Immature natural killer cell (primary cell): Measurements from ENCODE around the gene CHRDL1. TPM values are rescaled to one million over a fixed set of nuclear protein-coding genes. Genes with fewer than 3 reads are reported as not detected.
"Not testable (repeated sequence)": the region's sequence is repeated elsewhere in the genome, so short reads cannot be mapped to it uniquely, and the experiment has no call there.

ENCODE experiments used
- DNase-seq, 3 donors: peaks; one replicate each; pipeline ENCODE4 v3.0.0; 2022; ENCODE audit warnings: mixed read lengths in 1 of 3
- H3K27ac Mint-ChIP-seq, 6 donors: one replicate each; pipeline ENCODE4 v1.8.0; 2020; ENCODE audit warnings: mixed read lengths in 6 of 6, mild to moderate bottlenecking in 5 of 6, inconsistent platforms in 4 of 6, moderate library complexity in 3 of 6
- H3K27me3 Mint-ChIP-seq, 3 donors: one replicate each; pipeline ENCODE4 v1.8.0; 2020 to 2021; ENCODE audit warnings: low read depth in 3 of 3, mild to moderate bottlenecking in 3 of 3, mixed read lengths in 3 of 3, moderate library complexity in 3 of 3, inconsistent platforms in 1 of 3
- H3K36me3 Mint-ChIP-seq, 3 donors: one replicate each; pipeline ENCODE4 v1.8.0; 2020; ENCODE audit warnings: mixed read lengths in 3 of 3, inconsistent platforms in 2 of 3, mild to moderate bottlenecking in 2 of 3
- H3K4me1 Mint-ChIP-seq, 2 donors: one replicate each; pipeline ENCODE4 v1.8.0; 2020; ENCODE audit warnings: inconsistent platforms in 2 of 2, mild to moderate bottlenecking in 2 of 2, mixed read lengths in 2 of 2, moderate library complexity in 1 of 2
- H3K4me3 Mint-ChIP-seq, 5 donors: one replicate each; pipeline ENCODE4 v1.8.0; 2020; ENCODE audit warnings: mild to moderate bottlenecking in 5 of 5, mixed read lengths in 5 of 5, inconsistent platforms in 3 of 5, moderate library complexity in 3 of 5
- H3K9me3 Mint-ChIP-seq, 6 donors: one replicate each; pipeline ENCODE4 v1.8.0; 2020; ENCODE audit warnings: mild to moderate bottlenecking in 6 of 6, mixed read lengths in 6 of 6, inconsistent platforms in 4 of 6, moderate library complexity in 3 of 6
- polyA plus RNA-seq, 3 donors: library from polyadenylated mRNA; unstranded; fragments of 300-500 nt; fragmentation: Illumina TruSeq; gene quantifications; one replicate each; pipeline ENCODE4 v1.2.3, GENCODE V29; 2021

The CHRDL1 gene, protein sequence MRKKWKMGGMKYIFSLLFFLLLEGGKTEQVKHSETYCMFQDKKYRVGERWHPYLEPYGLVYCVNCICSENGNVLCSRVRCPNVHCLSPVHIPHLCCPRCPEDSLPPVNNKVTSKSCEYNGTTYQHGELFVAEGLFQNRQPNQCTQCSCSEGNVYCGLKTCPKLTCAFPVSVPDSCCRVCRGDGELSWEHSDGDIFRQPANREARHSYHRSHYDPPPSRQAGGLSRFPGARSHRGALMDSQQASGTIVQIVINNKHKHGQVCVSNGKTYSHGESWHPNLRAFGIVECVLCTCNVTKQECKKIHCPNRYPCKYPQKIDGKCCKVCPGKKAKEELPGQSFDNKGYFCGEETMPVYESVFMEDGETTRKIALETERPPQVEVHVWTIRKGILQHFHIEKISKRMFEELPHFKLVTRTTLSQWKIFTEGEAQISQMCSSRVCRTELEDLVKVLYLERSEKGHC
- not detected for polyA plus RNA-seq

DNA sequence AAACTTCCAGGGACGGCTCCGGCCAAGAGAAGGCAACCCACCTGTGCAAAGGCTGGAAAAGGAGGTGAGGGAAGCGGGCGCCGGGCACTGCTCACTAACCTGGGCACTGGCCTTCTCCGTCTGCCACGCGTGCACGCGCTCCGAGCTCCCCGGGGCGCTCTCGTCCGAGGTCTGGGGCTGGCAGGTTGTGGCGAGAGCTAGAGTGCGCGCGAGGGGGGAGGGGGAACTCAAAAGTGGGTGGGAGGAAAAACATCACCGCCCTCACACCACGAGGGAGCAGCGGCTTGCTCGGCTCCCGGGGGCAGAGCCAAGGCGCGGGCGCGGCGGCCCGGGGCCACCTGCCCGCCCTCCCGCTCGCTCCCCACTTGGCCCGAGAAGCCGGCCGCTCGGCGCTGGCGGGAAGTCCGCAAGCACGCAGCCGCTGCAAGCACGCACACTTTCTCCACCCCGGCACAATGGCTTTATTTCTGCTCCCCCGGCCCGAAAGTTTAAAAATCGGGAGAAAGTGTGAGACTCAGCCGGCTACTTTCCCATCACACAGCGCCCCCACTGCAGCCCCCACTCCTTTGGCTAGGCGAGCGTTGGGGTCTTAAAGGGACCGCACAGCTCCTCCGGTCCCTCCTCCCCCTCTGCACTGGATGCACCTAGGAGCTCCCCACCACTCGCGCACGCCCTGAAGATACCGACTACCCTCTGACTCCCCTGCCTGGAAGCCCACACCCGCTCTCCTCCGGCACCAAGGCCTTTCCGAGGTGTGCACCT lies at the start of gene CHRDL1:
Gene CHRDL1, minus strand, starts transcription at position 173 of the 762 bp plus-strand sequence. CDS start 3,636 bp downstream, outside the sequence.
- H3K9me3 Mint-ChIP-seq: no peaks in the 10 kb centered on the region
- DNase-seq: no peak
- no peaks in the 10 kb centered on the region for H3K4me1 Mint-ChIP-seq
- H3K27me3 Mint-ChIP-seq: peaks cover 5 to 24% (median 9%) of the 10 kb centered on the region in 3 donors
- peak within 1 kb of the TSS; percentile 25 to 59 (median 45) for H3K4me3 Mint-ChIP-seq
- no peaks in the 10 kb centered on the region for H3K36me3 Mint-ChIP-seq
- no peak within 1 kb of the TSS for H3K27ac Mint-ChIP-seq

DNA sequence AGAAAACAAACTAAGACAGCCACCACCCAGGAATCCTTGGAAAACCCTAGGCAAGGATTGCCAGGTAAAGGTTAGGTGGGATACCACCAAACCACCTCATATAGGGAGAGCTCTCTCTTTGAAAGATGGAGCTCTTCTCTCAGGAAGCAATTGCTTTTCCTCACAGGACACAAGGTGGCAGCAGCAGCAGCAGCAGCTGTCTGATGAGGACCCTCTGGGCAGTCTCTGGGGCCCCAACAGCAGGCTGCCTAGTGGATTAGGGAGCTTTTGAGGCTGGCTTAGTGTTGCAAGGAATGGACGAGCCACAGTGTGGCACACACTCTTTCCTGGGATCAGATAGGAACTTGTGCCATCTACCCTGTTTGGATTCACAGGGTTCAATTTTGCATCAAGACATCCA lies 41.4 kb upstream of the CHRDL1 start:
- DNase-seq: no peak
- Mint-ChIP-seq H3K4me1 (no peaks in the 10 kb centered on the region), H3K36me3 (no peaks in the 10 kb centered on the region), H3K27ac (no peak overlapping the region), H3K9me3 (no peaks in the 10 kb centered on the region), H3K27me3 (peaks cover 0 to 3% (median 1%) of the 10 kb centered on the region in 3 donors), H3K4me3 (no peak overlapping the region)

DNA sequence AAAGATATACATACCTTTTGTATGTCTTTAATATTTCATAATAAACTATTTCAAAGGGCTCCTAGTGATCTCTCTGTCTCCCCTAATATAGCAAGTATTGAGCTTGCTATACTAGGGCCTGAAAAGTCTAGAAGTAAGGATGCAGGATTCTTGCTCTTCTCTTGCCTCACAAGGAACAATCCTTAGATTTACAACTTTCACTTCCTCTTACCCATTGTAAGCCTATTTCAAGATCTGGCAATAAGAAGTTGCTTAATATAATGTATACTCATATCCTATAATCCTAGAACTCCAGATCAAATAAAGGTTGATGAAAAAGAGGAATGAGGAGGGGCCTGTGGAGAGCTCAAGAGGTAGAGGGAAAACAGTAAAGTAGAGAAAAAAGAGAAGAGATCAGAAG lies 40.8 kb upstream of the CHRDL1 start:
- no peaks in the 10 kb centered on the region for H3K4me1 Mint-ChIP-seq
- no peak for DNase-seq
- no peak overlapping the region for H3K27ac Mint-ChIP-seq
- peaks cover 0 to 3% (median 1%) of the 10 kb centered on the region in 3 donors for H3K27me3 Mint-ChIP-seq
- H3K36me3 Mint-ChIP-seq: no peaks in the 10 kb centered on the region
- H3K4me3 Mint-ChIP-seq: no peak overlapping the region
- no peaks in the 10 kb centered on the region for H3K9me3 Mint-ChIP-seq

DNA sequence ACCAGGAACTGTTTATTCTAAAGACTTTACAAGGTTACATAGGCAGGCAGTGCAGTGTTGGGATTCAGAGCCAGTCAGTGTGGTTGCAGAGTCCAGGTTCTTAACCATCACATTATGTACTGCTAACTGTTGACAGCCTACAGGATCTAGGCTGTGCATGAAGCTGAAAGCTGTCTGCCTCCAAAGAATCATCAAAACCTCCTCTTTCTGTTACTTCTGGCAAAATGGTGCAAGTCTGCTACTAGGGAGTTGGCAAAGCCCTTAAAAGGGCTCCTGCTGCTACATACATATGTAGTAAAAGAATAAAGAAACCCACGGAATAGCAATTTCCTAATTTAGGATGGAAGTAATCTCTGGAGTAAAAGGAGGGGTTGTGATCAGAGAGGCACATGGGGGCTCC lies 40.4 kb upstream of the CHRDL1 start:
- H3K9me3 Mint-ChIP-seq: no peaks in the 10 kb centered on the region
- H3K36me3 Mint-ChIP-seq: no peaks in the 10 kb centered on the region
- no peak overlapping the region for H3K4me3 Mint-ChIP-seq
- no peak overlapping the region for H3K27ac Mint-ChIP-seq
- H3K4me1 Mint-ChIP-seq: no peaks in the 10 kb centered on the region
- H3K27me3 Mint-ChIP-seq: peaks cover 0 to 3% (median 1%) of the 10 kb centered on the region in 3 donors
- DNase-seq: no peak

DNA sequence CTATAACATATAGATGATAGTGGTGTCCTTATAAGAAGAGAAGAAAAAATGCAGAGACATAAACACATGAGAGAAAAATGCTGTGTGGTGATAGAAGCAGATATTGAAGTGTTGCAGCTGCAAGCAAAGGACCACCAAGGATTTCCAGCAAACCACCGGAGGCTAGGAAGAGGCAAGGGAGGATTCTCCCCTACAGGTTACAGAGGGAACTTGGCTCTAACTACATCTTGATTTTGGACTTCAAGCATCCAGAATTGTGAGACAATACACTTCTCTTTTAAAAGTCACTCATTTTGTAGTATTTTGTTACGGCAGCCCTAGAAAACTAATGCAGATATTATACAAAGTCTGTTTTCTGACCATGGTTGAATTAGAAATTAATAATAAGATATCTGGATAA lies 30.4 kb upstream of the CHRDL1 start:
- no peaks in the 10 kb centered on the region for H3K36me3 Mint-ChIP-seq

DNA sequence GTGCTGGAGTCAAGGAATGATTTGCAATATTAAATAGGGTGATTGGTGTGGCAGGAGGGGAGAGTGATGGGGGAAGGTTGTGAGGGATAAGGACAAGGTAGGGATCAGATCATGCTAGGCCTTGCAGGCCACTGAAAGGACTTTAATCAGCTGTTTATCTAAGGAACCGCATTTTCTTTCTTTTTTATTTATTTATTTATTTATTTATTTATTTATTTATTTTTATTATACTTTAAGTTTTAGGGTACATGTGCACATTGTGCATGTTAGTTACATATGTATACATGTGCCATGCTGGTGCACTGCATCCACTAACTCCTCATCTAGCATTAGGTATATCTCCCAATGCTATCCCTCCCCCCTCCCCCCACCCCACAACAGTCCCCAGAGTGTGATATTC lies 20.9 kb upstream of the CHRDL1 start:
- not testable (repeated sequence) for H3K36me3 Mint-ChIP-seq, H3K27me3 Mint-ChIP-seq, H3K4me3 Mint-ChIP-seq, H3K9me3 Mint-ChIP-seq, H3K4me1 Mint-ChIP-seq, DNase-seq, H3K27ac Mint-ChIP-seq

More for the DNA sequence above, 30.4 kb upstream of the CHRDL1 start:
- Mint-ChIP-seq H3K27ac (no peak overlapping the region), H3K27me3 (peaks cover 0 to 9% (median 0%) of the 10 kb centered on the region in 3 donors), H3K9me3 (peaks cover 0 to 1% (median 0%) of the 10 kb centered on the region in 6 donors), H3K4me3 (no peak overlapping the region), H3K4me1 (no peaks in the 10 kb centered on the region)
- no peak for DNase-seq

DNA sequence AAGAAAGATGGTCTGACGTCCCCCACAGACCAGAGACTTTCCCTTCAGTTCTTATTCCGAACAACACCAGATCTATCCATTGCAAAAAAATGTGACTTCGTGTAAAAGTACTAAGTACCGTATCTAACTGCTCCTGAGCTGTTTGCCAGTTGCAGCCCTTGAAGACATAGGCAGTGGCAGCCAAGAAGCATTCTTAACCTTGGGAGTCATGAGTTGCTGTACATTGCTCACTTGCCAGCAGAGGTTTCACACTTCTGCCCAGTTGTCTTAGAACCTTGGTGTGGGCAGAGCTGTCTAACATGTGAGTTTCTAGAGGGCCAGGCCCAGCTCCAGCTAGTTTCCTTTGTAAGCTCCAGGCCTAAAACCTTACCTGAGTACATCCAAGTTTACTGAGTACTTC lies 10.5 kb upstream of the CHRDL1 start:
- no peak overlapping the region for H3K27ac Mint-ChIP-seq
- H3K36me3 Mint-ChIP-seq: no peaks in the 10 kb centered on the region
- H3K27me3 Mint-ChIP-seq: peaks cover 0 to 11% (median 1%) of the 10 kb centered on the region in 3 donors
- H3K4me3 Mint-ChIP-seq: no peak overlapping the region
- H3K4me1 Mint-ChIP-seq: no peaks in the 10 kb centered on the region
- no peak for DNase-seq
- H3K9me3 Mint-ChIP-seq: no peaks in the 10 kb centered on the region

DNA sequence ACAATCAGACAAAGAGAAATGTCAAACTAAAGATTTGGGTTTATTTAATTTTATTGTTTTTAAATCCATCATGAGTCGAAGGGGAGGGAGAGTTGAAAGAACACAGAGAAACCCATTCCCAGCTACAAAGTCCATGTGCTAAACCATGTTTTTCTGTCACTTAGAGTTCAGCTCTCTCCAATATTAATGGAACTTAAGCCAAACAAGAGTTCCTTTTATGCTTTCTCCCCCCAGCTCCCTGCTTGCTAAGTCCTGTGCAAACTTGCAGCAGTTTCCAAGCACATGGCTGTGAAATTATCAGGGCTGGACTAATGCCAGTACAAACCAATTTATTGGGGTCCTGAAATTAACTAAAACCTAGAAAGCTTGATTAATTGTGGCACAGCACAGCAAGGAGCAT lies 9.7 kb upstream of the CHRDL1 start:
- Mint-ChIP-seq H3K9me3 (no peaks in the 10 kb centered on the region), H3K27me3 (peaks cover 1 to 11% (median 1%) of the 10 kb centered on the region in 3 donors), H3K4me3 (no peak overlapping the region), H3K4me1 (no peaks in the 10 kb centered on the region), H3K36me3 (no peaks in the 10 kb centered on the region), H3K27ac (no peak overlapping the region)
- DNase-seq: no peak

DNA sequence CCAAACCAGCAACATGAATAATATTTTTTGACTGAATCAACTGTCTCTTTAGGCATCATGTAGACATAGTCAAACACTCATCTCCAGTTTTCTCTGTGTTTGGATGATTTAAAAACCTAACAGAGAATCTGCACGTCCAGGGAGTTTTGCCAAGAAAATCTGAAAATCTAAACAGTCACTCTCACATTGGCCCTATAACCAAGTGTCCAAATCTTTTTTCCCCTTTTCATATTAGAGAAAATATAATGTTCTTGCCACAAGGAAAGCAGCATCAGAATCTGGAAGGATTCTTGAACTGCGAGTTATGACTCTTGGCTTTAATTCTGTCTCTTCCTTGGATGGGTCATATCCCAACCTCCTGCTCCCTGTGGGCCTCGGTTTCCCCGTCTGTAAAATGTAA lies 8.8 kb upstream of the CHRDL1 start:
- Mint-ChIP-seq H3K4me3 (no peak overlapping the region), H3K4me1 (no peaks in the 10 kb centered on the region), H3K9me3 (no peaks in the 10 kb centered on the region), H3K36me3 (no peaks in the 10 kb centered on the region), H3K27ac (no peak overlapping the region), H3K27me3 (peaks cover 1 to 11% (median 2%) of the 10 kb centered on the region in 3 donors)
- no peak for DNase-seq

DNA sequence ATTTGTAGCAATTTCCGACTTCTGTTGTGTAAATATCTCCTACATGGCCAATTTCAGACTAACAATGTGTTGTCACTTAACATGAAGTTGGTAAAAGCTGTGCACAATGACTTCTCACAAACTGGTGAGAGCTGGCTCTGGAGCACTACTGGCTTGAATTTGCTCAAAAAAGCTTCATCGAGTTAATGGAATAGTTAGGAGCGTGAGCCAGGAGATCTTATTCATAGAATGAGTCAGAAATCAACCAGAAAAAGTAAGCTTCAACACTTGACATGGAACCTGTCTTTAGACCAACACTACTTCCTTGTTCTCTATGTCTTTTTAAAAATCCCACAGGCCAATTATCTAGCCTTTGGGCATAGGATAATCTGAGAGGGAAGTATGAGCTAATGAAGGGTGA lies 7.9 kb upstream of the CHRDL1 start:
- H3K4me3 Mint-ChIP-seq: no peak overlapping the region
- H3K27ac Mint-ChIP-seq: no peak overlapping the region
- peaks cover 1 to 11% (median 2%) of the 10 kb centered on the region in 3 donors for H3K27me3 Mint-ChIP-seq
- H3K36me3 Mint-ChIP-seq: no peaks in the 10 kb centered on the region
- no peaks in the 10 kb centered on the region for H3K4me1 Mint-ChIP-seq
- no peak for DNase-seq
- H3K9me3 Mint-ChIP-seq: no peaks in the 10 kb centered on the region

DNA sequence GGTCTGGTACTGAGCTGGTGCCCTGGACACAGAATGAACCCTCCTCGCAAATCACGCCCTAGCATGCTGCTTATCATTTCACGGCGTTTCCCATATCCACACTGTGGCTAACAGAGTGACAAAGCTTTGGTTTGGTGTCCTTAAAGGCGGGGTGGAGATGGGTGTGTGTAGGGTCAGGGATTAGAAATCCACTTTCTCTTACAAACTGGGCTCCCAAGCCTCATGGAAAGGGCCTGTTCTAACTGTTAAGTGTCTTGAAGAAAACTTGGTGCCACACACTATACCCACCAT lies 735 bp upstream of the CHRDL1 start:
- H3K4me3 Mint-ChIP-seq: peak overlapping the region; percentile 25 to 59 (median 45)

DNA sequence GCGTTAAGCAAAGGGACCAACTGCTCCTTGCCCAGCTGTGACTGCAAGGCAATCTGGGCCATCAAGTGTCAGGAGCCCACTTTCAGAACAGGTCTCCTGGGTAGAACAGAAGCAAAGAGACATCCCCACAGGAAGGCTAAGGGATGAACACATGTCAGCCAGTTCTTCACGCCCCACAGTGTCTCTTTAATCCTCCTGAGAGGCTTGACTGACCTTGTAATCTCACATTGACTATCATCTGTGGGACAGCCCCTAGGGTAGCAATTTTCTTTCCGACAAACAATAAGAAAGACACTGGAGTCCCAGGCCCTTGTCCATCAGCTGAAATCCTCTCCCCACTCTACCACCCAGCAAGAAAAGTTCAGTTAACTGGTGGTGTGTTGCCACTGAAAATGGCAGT lies 1.0 kb downstream of the CHRDL1 start:
- Mint-ChIP-seq H3K27me3 (peaks cover 5 to 27% (median 7%) of the 10 kb centered on the region in 3 donors), H3K36me3 (no peaks in the 10 kb centered on the region), H3K4me1 (no peaks in the 10 kb centered on the region), H3K9me3 (no peaks in the 10 kb centered on the region), H3K4me3 (no peak overlapping the region), H3K27ac (no peak overlapping the region)
- DNase-seq: no peak

More for the DNA sequence above, 735 bp upstream of the CHRDL1 start:
- Mint-ChIP-seq H3K36me3 (no peaks in the 10 kb centered on the region), H3K9me3 (no peaks in the 10 kb centered on the region), H3K27me3 (peaks cover 5 to 21% (median 9%) of the 10 kb centered on the region in 3 donors), H3K27ac (no peak overlapping the region), H3K4me1 (no peaks in the 10 kb centered on the region)
- no peak for DNase-seq

DNA sequence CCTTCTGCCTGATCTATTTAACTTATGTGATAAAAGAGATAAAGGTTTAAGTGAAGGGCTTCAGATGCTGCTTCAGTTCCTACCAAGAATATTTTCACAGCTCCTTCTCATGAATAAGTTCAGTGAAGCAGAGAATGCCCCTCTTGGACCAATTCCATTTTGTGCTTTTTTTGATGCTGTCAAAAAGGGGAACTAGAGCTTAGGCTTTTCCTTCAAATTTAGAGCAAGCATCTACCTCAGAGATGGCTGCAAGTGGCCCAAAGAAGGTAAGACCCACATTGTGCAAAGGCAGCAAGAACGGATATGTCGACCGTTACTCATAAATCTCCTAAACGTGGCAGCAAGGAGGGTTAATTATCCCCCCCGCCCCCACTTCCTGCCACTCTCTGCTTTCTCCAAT lies 4.5 kb downstream of the CHRDL1 start:
- Mint-ChIP-seq H3K4me3 (no peak overlapping the region), H3K36me3 (no peaks in the 10 kb centered on the region), H3K27me3 (peaks cover under 1 to 22% (median 5%) of the 10 kb centered on the region in 3 donors), H3K27ac (no peak overlapping the region), H3K4me1 (no peaks in the 10 kb centered on the region), H3K9me3 (no peaks in the 10 kb centered on the region)
- DNase-seq: no peak

DNA sequence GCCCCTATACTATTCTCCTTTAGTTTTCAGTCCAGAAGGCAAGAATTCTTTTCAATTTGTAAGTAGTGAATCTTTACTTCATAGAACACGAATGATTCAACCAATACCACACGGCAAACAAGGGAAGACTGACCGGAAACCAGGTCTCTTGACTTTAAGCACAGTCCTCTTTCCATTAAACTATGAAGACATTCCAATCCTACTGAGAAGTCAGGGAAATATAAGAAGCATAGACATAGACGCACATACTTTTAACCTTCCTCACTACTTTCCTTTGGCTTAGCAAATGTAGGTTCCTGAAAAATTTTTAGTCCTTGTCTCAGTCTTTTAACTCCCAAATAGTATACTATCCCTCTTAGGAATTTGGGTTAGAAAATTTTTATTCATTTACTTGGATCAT lies 9.1 kb downstream of the CHRDL1 start:
- H3K4me3 Mint-ChIP-seq: no peak overlapping the region
- DNase-seq: no peak
- no peak overlapping the region for H3K27ac Mint-ChIP-seq
- no peaks in the 10 kb centered on the region for H3K9me3 Mint-ChIP-seq
- H3K27me3 Mint-ChIP-seq: peaks cover 0 to 9% (median 2%) of the 10 kb centered on the region in 3 donors
- H3K4me1 Mint-ChIP-seq: no peaks in the 10 kb centered on the region
- no peaks in the 10 kb centered on the region for H3K36me3 Mint-ChIP-seq
